Panc1 (cell line): Measurements from ENCODE around the gene CKLF. TPM values are rescaled to one million over a fixed set of nuclear protein-coding genes. Genes with fewer than 3 reads are reported as not detected.

Experiments used
- ATAC-seq: fragments of 200-7000 bp; cut with Tn5 transposase; 2 replicates; pipeline ENCODE4 v1.9.1; 2020; ENCODE audit warnings: mild to moderate bottlenecking, moderate library complexity
- BruUV-seq: library from RNA; stranded (reverse); fragments of 400-500 nt; replicated peaks from 2 replicates; lab custom pipeline; 2021; lab: Mats Ljungman, UMichigan
- CTCF ChIA-PET: fragments of 300-600 bp; sonication (Branson Sonifier 250); formaldehyde crosslinking; loops from one replicate; lab custom pipeline; 2022; ENCODE audit warnings: antibody characterized with exemption; lab: Charles Lee
- POLR2A ChIA-PET: fragments of 300-600 bp; sonication (Branson Sonifier 250); formaldehyde crosslinking; loops from one replicate; lab custom pipeline; 2022; ENCODE audit warnings: antibody characterized with exemption; lab: Charles Lee
- DNase-seq: peaks from one replicate; pipeline ENCODE4 v3.0.0-alpha.2; 2010; ENCODE audit warnings: low read depth, low spot score
- H3K27ac ChIP-seq: 2 replicates; pipeline ENCODE4 v1.5.1; 2011; ENCODE audit warnings: mild to moderate bottlenecking, low read length, inconsistent platforms
- H3K27me3 ChIP-seq: fragments of 200-500 bp; sonication (Bioruptor generic); 2 replicates; pipeline ENCODE4 v1.6.0; 2014; ENCODE audit warnings: low read length, inconsistent platforms; ENCODE audit not compliant: control insufficient read depth, insufficient read depth
- H3K36me3 ChIP-seq: fragments of 200-500 bp; sonication (Bioruptor generic); 2 replicates; pipeline ENCODE4 v1.5.1; 2014; ENCODE audit warnings: inconsistent platforms, mild to moderate bottlenecking, low read length, moderate library complexity; ENCODE audit not compliant: control insufficient read depth, insufficient read depth
- H3K4me1 ChIP-seq: 2 replicates; pipeline ENCODE4 v1.5.1; 2011; ENCODE audit warnings: inconsistent platforms, mild to moderate bottlenecking, low read length, moderate library complexity; ENCODE audit not compliant: control insufficient read depth, insufficient read depth
- H3K4me3 ChIP-seq, 2 experiments: 2 replicates each; pipeline ENCODE4 v1.5.1; 2011 to 2012; ENCODE audit warnings: low read depth in 2 of 2, low read length in 2 of 2, mild to moderate bottlenecking in 2 of 2, inconsistent platforms in 1 of 2, moderate library complexity in 1 of 2
- H3K9me3 ChIP-seq: fragments of 200-500 bp; sonication (Bioruptor generic); 2 replicates; pipeline ENCODE4 v1.5.1; 2014; ENCODE audit warnings: low read depth, mild to moderate bottlenecking, inconsistent platforms, low read length, moderate library complexity; ENCODE audit not compliant: control insufficient read depth, insufficient read depth
- CTCF ChIP-seq: fragments of 450-650 bp; IDR thresholded peaks from 2 replicates; pipeline ENCODE4 v1.5.1; 2017; ENCODE audit warnings: mild to moderate bottlenecking
- POLR2AphosphoS5 ChIP-seq: IDR thresholded peaks from 2 replicates; pipeline ENCODE4 v1.6.1; 2012; ENCODE audit warnings: mild to moderate bottlenecking, low read depth, low read length, moderate library complexity
- SIN3A ChIP-seq: IDR thresholded peaks from 2 replicates; pipeline ENCODE4 v1.6.1; 2012; ENCODE audit warnings: low read depth, mild to moderate bottlenecking, low read length, moderate library complexity, borderline replicate concordance; ENCODE audit not compliant: insufficient read depth
- TCF7L2 ChIP-seq: IDR thresholded peaks from 2 replicates; pipeline ENCODE4 v1.6.1; 2011; ENCODE audit warnings: mild to moderate bottlenecking, low read depth, low read length, inconsistent platforms
- in situ Hi-C: cut with HindIII; loops from 2 replicates; pipeline ENCODE4 v1.10.0; 2016; ENCODE audit warnings: low sequenced_read_pairs, low pct_unique_long_range_greater_than_20kb
- intact Hi-C: fragments of 100-400 bp; cut with micrococcal nuclease; formaldehyde crosslinking; loops from one replicate; pipeline ENCODE4 v1.10.0; 2022; ENCODE audit not compliant: unreplicated experiment
- total RNA-seq: library from RNA; stranded (reverse); gene quantifications from one replicate; pipeline ENCODE4 v1.2.1, GENCODE V29; 2021; ENCODE audit not compliant: unreplicated experiment
- TF ChIP-seq, protein P1 (sequence below), 2 experiments: IDR thresholded peaks; 2 replicates each; pipeline ENCODE4 v1.6.1; 2011 to 2012; ENCODE audit warnings: low read depth in 2 of 2, control low read depth in 1 of 2, low read length in 1 of 2, mild to moderate bottlenecking in 1 of 2, moderate library complexity in 1 of 2; ENCODE audit not compliant: insufficient read depth in 1 of 2

CKLF gene
- total RNA-seq, 1 experiment from 2014 or later: 88.1 TPM

- TF ChIP-seq, protein P1, sequence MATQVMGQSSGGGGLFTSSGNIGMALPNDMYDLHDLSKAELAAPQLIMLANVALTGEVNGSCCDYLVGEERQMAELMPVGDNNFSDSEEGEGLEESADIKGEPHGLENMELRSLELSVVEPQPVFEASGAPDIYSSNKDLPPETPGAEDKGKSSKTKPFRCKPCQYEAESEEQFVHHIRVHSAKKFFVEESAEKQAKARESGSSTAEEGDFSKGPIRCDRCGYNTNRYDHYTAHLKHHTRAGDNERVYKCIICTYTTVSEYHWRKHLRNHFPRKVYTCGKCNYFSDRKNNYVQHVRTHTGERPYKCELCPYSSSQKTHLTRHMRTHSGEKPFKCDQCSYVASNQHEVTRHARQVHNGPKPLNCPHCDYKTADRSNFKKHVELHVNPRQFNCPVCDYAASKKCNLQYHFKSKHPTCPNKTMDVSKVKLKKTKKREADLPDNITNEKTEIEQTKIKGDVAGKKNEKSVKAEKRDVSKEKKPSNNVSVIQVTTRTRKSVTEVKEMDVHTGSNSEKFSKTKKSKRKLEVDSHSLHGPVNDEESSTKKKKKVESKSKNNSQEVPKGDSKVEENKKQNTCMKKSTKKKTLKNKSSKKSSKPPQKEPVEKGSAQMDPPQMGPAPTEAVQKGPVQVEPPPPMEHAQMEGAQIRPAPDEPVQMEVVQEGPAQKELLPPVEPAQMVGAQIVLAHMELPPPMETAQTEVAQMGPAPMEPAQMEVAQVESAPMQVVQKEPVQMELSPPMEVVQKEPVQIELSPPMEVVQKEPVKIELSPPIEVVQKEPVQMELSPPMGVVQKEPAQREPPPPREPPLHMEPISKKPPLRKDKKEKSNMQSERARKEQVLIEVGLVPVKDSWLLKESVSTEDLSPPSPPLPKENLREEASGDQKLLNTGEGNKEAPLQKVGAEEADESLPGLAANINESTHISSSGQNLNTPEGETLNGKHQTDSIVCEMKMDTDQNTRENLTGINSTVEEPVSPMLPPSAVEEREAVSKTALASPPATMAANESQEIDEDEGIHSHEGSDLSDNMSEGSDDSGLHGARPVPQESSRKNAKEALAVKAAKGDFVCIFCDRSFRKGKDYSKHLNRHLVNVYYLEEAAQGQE (IDR thresholded peaks at IDR 0.05; ENCODE audit: insufficient read depth in 1 of 2, low read depth in 2 of 2, low read length in 1 of 2): no peak
- TF ChIP-seq SIN3A (no peak), CTCF (no peak), POLR2AphosphoS5 (no peak), TCF7L2 (no peak)
- BruUV-seq: no TSS peak
- Histone ChIP-seq H3K27ac (no peak overlapping the region), H3K4me3 (no peak overlapping the region), H3K27me3 (no peaks in the 10 kb centered on the region), H3K9me3 (no peaks in the 10 kb centered on the region), H3K4me1 (no peaks in the 10 kb centered on the region), H3K36me3 (no peaks in the 10 kb centered on the region)
- in situ Hi-C loops: no loop called here
- DNase-seq (no peak), ATAC-seq (no peak)
- ChIA-PET POLR2A (no interaction called here), CTCF (no interaction called here)
- intact Hi-C loops: no loop called here
Measured at GRCh38 chr16:66598111-66598510, 45.7 kb downstream of the CKLF start.

DNA sequence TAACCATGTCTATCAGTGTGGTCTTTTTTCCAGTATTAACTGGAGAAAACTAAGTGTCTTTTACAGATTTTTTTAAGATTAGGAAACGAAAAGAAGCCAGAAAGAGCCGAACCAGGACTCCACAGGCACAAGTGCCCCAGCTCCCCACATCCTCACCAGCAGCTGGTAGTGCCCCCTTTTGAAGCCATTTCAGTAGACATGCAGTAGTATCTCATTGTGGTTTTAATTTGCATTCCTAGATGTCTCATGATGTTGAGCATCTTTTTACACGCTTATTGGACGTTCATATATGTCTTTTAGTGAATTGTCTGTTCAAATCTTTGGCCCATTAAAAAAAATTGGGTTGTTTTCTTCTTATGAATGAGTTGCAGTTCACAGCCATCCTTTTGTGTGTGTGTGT lies 47.4 kb downstream of the CKLF start:
- ChIA-PET POLR2A (interaction anchor here (0.7 kb wide), 1 partner anchor 1760 kb away, joined by 3 read pairs; no protein-coding TSS in a partner anchor), CTCF (no interaction called here)
- in situ Hi-C loops (no loop called here), intact Hi-C loops (loop anchor here (10.0 kb wide), 1 partner anchor 195 kb away; no protein-coding TSS in a partner anchor)
- H3K36me3 ChIP-seq: no peaks in the 10 kb centered on the region
- TF ChIP-seq POLR2AphosphoS5: no peak
- TF ChIP-seq, protein P1 (IDR thresholded peaks at IDR 0.05; ENCODE audit: insufficient read depth in 1 of 2, low read depth in 2 of 2, low read length in 1 of 2): no peak
- no peak for TF ChIP-seq SIN3A
- no peak for TF ChIP-seq TCF7L2
- no peak for TF ChIP-seq CTCF
- BruUV-seq: no TSS peak
- H3K4me3 ChIP-seq: no peak overlapping the region
- no peak for DNase-seq
- ATAC-seq: no peak
- no peak overlapping the region for H3K27ac ChIP-seq
- H3K27me3 ChIP-seq: no peaks in the 10 kb centered on the region
- H3K9me3 ChIP-seq: no peaks in the 10 kb centered on the region
- 0 out of 2 replicates have a peak, but pooled peaks cover 2% of the 10 kb centered on the region for H3K4me1 ChIP-seq
